SK-N-SH (cell line): Measurements from ENCODE around the gene PCDHGA1. TPM values are rescaled to one million over a fixed set of nuclear protein-coding genes. Genes with fewer than 3 reads are reported as not detected.
A peak's percentile ranks its signal among the peaks of the same experiment; 100 is the strongest.

Experiments used
- CTCF ChIA-PET: fragments of 300-600, 350-600 bp; formaldehyde crosslinking; extraction: SDS; loops from one replicate; lab custom pipeline; 2021; lab: Yijun Ruan, JAX
- POLR2A ChIA-PET: fragments of 350-600 bp; sonication (Branson Sonifier 250); formaldehyde crosslinking; extraction: SDS; loops from one replicate; lab custom pipeline; 2020; ENCODE audit warnings: antibody characterized with exemption, inconsistent platforms; lab: Yijun Ruan, JAX
- DNase-seq: peaks from one replicate; pipeline ENCODE4 v3.0.0; 2012
- H2AFZ ChIP-seq: fragments of 200-600 bp; sonication (generic); 2 replicates; pipeline ENCODE4 v1.8.1; 2016; ENCODE audit warnings: antibody characterized with exemption, mild to moderate bottlenecking, low read depth
- H3F3A ChIP-seq: fragments of 200-600 bp; sonication (generic); replicated peaks from 2 replicates; pipeline ENCODE3; 2016; ENCODE audit warnings: antibody characterized with exemption, mild to moderate bottlenecking; ENCODE audit not compliant: insufficient read depth
- H3K27ac ChIP-seq, 2 experiments: fragments of 200-500 bp in 1 of 2; fragments of 200-600 bp in 1 of 2; sonication (Bioruptor generic) in 1 of 2; sonication (generic), shearing (Covaris generic) in 1 of 2; 2 replicates each; pipeline versions ENCODE4 v1.5.1 to v1.6.1; 2014 to 2016; ENCODE audit warnings: low read depth in 2 of 2, inconsistent platforms in 1 of 2, low read length in 1 of 2, mild to moderate bottlenecking in 1 of 2, mixed read lengths in 1 of 2
- H3K27me3 ChIP-seq: fragments of 200-600 bp; sonication (generic), shearing (Covaris generic); 2 replicates; pipeline ENCODE4 v1.6.1; 2016; ENCODE audit warnings: mixed run types; ENCODE audit not compliant: insufficient read depth
- H3K36me3 ChIP-seq, 2 experiments: fragments of 200-500 bp in 1 of 2; fragments of 200-600 bp in 1 of 2; sonication (Bioruptor generic) in 1 of 2; sonication (generic) in 1 of 2; replicated peaks in 1 of 2; 2 replicates each; pipeline versions ENCODE3 to v1.5.1; 2014 to 2016; ENCODE audit warnings: low read length in 1 of 2, mild to moderate bottlenecking in 1 of 2; ENCODE audit not compliant: insufficient read depth in 2 of 2, control insufficient read depth in 1 of 2
- H3K4me1 ChIP-seq, 2 experiments: fragments of 200-500 bp in 1 of 2; fragments of 200-600 bp in 1 of 2; sonication (Bioruptor generic) in 1 of 2; sonication (generic), shearing (Covaris generic) in 1 of 2; 2 replicates each; pipeline versions ENCODE4 v1.5.1 to v1.6.1; 2014 to 2016; ENCODE audit warnings: low read depth in 1 of 2, low read length in 1 of 2, mixed run types in 1 of 2; ENCODE audit not compliant: insufficient read depth in 2 of 2, control insufficient read depth in 1 of 2
- H3K4me2 ChIP-seq: fragments of 200-600 bp; sonication (generic), shearing (Covaris generic); 2 replicates; pipeline ENCODE4 v1.6.1; 2017; ENCODE audit warnings: mixed run types
- H3K4me3 ChIP-seq, 2 experiments: fragments of 200-500 bp in 1 of 2; fragments of 200-600 bp in 1 of 2; sonication (Bioruptor generic) in 1 of 2; sonication (generic), shearing (Covaris generic) in 1 of 2; 2 replicates each; pipeline versions ENCODE4 v1.5.1 to v1.8.1; 2014 to 2016; ENCODE audit warnings: low read depth in 2 of 2, inconsistent platforms in 1 of 2, low read length in 1 of 2, mild to moderate bottlenecking in 1 of 2, mixed read lengths in 1 of 2, moderate library complexity in 1 of 2
- H3K79me2 ChIP-seq: fragments of 200-600 bp; sonication (generic); 2 replicates; pipeline ENCODE4 v1.8.1; 2017; ENCODE audit warnings: mild to moderate bottlenecking; ENCODE audit not compliant: insufficient read depth
- H3K9ac ChIP-seq: fragments of 200-600 bp; sonication (generic); 2 replicates; pipeline ENCODE4 v1.6.1; 2017; ENCODE audit warnings: mixed run types
- H3K9me2 ChIP-seq: fragments of 200-600 bp; sonication (generic); 2 replicates; pipeline ENCODE4 v1.6.1; 2017; ENCODE audit warnings: mixed run types
- H3K9me3 ChIP-seq: fragments of 200-600 bp; sonication (generic); 2 replicates; pipeline ENCODE4 v1.6.1; 2017; ENCODE audit warnings: mixed run types, mild to moderate bottlenecking, moderate library complexity
- H4K20me1 ChIP-seq: fragments of 200-600 bp; sonication (generic); 2 replicates; pipeline ENCODE4 v1.6.1; 2017; ENCODE audit warnings: mild to moderate bottlenecking, mixed run types; ENCODE audit not compliant: insufficient read depth
- CHD2 ChIP-seq: fragments of 150-350 bp; IDR thresholded peaks from 2 replicates; pipeline ENCODE4 v1.6.1; 2018; ENCODE audit warnings: low read length; ENCODE audit not compliant: partially characterized antibody
- CTCF ChIP-seq: fragments of 200-600 bp; sonication (generic); IDR thresholded peaks from 2 replicates; pipeline ENCODE4 v1.6.1; 2017; ENCODE audit warnings: antibody characterized with exemption, mild to moderate bottlenecking, moderate library complexity
- ELF1 ChIP-seq: IDR thresholded peaks from 2 replicates; pipeline ENCODE4 v1.4.0; 2012
- EP300 ChIP-seq, 2 experiments: IDR thresholded peaks; 2 replicates each; pipeline versions ENCODE4 v1.4.0 to v1.6.1; 2012; ENCODE audit warnings: borderline replicate concordance in 1 of 2, low read depth in 1 of 2, low read length in 1 of 2
- FOSL2 ChIP-seq: IDR thresholded peaks from 2 replicates; pipeline ENCODE4 v1.4.0; 2012; ENCODE audit warnings: low read depth, mild to moderate bottlenecking, moderate library complexity, borderline replicate concordance
- GABPA ChIP-seq: IDR thresholded peaks from 2 replicates; pipeline ENCODE4 v1.4.0; 2012; ENCODE audit warnings: low read depth, mild to moderate bottlenecking
- MEF2A ChIP-seq: IDR thresholded peaks from 2 replicates; pipeline ENCODE4 v1.4.0; 2012; ENCODE audit warnings: low read depth, borderline replicate concordance
- NRF1 ChIP-seq: IDR thresholded peaks from 2 replicates; pipeline ENCODE4 v1.6.1; 2012; ENCODE audit warnings: low read depth, mild to moderate bottlenecking, low read length
- PBX3 ChIP-seq: IDR thresholded peaks from 2 replicates; pipeline ENCODE4; 2012
- RAD21 ChIP-seq: IDR thresholded peaks from 2 replicates; pipeline ENCODE4 v1.6.1; 2012; ENCODE audit warnings: mild to moderate bottlenecking, low read length
- REST ChIP-seq: IDR thresholded peaks from 2 replicates; pipeline ENCODE4 v1.6.1; 2012; ENCODE audit warnings: mild to moderate bottlenecking, low read depth, low read length, moderate library complexity
- RFX5 ChIP-seq: IDR thresholded peaks from 2 replicates; pipeline ENCODE4 v1.6.1; 2012; ENCODE audit warnings: mild to moderate bottlenecking, improper control_type of control experiment, low read length
- RXRA ChIP-seq: IDR thresholded peaks from 2 replicates; pipeline ENCODE4 v1.4.0; 2012; ENCODE audit warnings: low read depth, mild to moderate bottlenecking, borderline replicate concordance
- SMC3 ChIP-seq: IDR thresholded peaks from 2 replicates; pipeline ENCODE4 v1.6.1; 2012; ENCODE audit warnings: low read depth, low read length, improper control_type of control experiment
- TAF1 ChIP-seq: IDR thresholded peaks from 2 replicates; pipeline ENCODE4 v1.6.1; 2012; ENCODE audit warnings: low read depth, mild to moderate bottlenecking, low read length, moderate library complexity, borderline replicate concordance
- USF1 ChIP-seq: IDR thresholded peaks from 2 replicates; pipeline ENCODE4 v1.4.0; 2012; ENCODE audit warnings: low read depth, borderline replicate concordance
- ZBTB33 ChIP-seq: IDR thresholded peaks from 2 replicates; pipeline ENCODE4 v1.4.0; 2012; ENCODE audit warnings: low read depth, borderline replicate concordance
- WGBS: methylation state at CpG from one replicate; pipeline ENCODE4 v1.1.6; 2017; ENCODE audit warnings: low lambda C conversion rate; 5-methylcytosine and 5-hydroxymethylcytosine counted together
- polyA plus RNA-seq, 3 experiments: library from polyadenylated mRNA; depleted of rRNA; stranded (reverse); fragments of >200 nt; gene quantifications; 2 replicates each; pipeline ENCODE4 v1.2.3, GENCODE V29; 2012

Gene PCDHGA1
- polyA plus RNA-seq, 1 of the 3 experiments (the other 2 are of a cell fraction), result 1.2 TPM

GRCh38 chr5:141354900-141355469 lies 24.7 kb downstream of the PCDHGA1 start, which contains the start of gene PCDHGA4:
Gene PCDHGA4, plus strand, starts transcription at chr5:141355021. Its CDS starts 87 bp downstream, at chr5:141355108.
- ChIA-PET POLR2A (interaction anchor here (0.7 kb wide), 1 partner anchor 206 kb away, joined by 3 read pairs; no protein-coding TSS in a partner anchor), CTCF (interaction anchor here (0.8 to 1.7 kb wide), 8 partner anchors 122 to 212 kb away, joined by 3 to 8 read pairs (median 4); partner anchors contain the start of gene PCDHB6)
- H3K27ac ChIP-seq, result no peak within 1 kb of the TSS
- H3K36me3 ChIP-seq, result no peaks in the 10 kb centered on the region
- H3K9me2 ChIP-seq, result no peaks in the 10 kb centered on the region
- no peaks in the 10 kb centered on the region for H3K27me3 ChIP-seq
- 0 out of 2 replicates have a peak within 1 kb of the TSS, but pooled peaks have one; percentile 13 for H2AFZ ChIP-seq
- 0 out of 2 replicates have a peak, but pooled peaks have one; percentile 33 for TF ChIP-seq RAD21
- TF ChIP-seq EP300 (IDR thresholded peaks at IDR 0.05; ENCODE audit: borderline replicate concordance in 1 of 2, low read depth in 1 of 2, low read length in 1 of 2), result no peak
- TF ChIP-seq SMC3, result 0 out of 2 replicates have a peak, but pooled peaks have one; percentile 11
- peak; percentile 59 for TF ChIP-seq CTCF
- 50% methylated on average over 23 of the region's 29 CpGs for WGBS
- H4K20me1 ChIP-seq, result no peaks in the 10 kb centered on the region
- DNase-seq, result no peak
- H3K4me1 ChIP-seq, result no peaks in the 10 kb centered on the region
- peak within 1 kb of the TSS in 1 of 2 experiments; percentile 28; a peak in 2 of 4 replicates for H3K4me3 ChIP-seq
- H3K4me2 ChIP-seq, result no peak within 1 kb of the TSS
- no peak within 1 kb of the TSS for H3K9ac ChIP-seq
- H3F3A ChIP-seq, result no peaks in the 10 kb centered on the region
- no peaks in the 10 kb centered on the region for H3K79me2 ChIP-seq
- no peaks in the 10 kb centered on the region; the same call in 1 of the 2 replicates for H3K9me3 ChIP-seq

- no peaks in the 10 kb centered on the region for H3K4me1 ChIP-seq
- no peaks in the 10 kb centered on the region; the same call in 1 of the 2 replicates for H3K9me3 ChIP-seq
- no peak overlapping the region for H3K4me2 ChIP-seq
- H3K79me2 ChIP-seq, result no peaks in the 10 kb centered on the region
- no peaks in the 10 kb centered on the region for H3K27me3 ChIP-seq
- no peak overlapping the region for H3K9ac ChIP-seq
- no peak overlapping the region for H2AFZ ChIP-seq
- WGBS, result 63% methylated on average over 17 of the region's 24 CpGs
- H4K20me1 ChIP-seq, result no peaks in the 10 kb centered on the region
- H3K36me3 ChIP-seq, result no peaks in the 10 kb centered on the region
- H3K27ac ChIP-seq, result no peak overlapping the region
- H3F3A ChIP-seq, result no peaks in the 10 kb centered on the region
- no peak for DNase-seq
- no peaks in the 10 kb centered on the region for H3K9me2 ChIP-seq
- H3K4me3 ChIP-seq, result no peak overlapping the region
- ChIA-PET CTCF (interaction anchor here (0.6 to 1.7 kb wide), 10 partner anchors 8 to 211 kb away, joined by 3 to 8 read pairs (median 4); partner anchors contain the start of gene PCDHB6), POLR2A (no interaction called here)
- no peak for TF ChIP-seq TAF1
- TF ChIP-seq RFX5, result no peak
- TF ChIP-seq REST, result no peak
- no peak for TF ChIP-seq GABPA
- no peak for TF ChIP-seq MEF2A
- TF ChIP-seq RXRA, result no peak
- TF ChIP-seq NRF1, result no peak
- no peak for TF ChIP-seq PBX3
- TF ChIP-seq ELF1, result no peak
- TF ChIP-seq ZBTB33, result no peak
- TF ChIP-seq EP300 (IDR thresholded peaks at IDR 0.05; ENCODE audit: borderline replicate concordance in 1 of 2, low read depth in 1 of 2, low read length in 1 of 2), result no peak
- no peak for TF ChIP-seq CHD2
- no peak for TF ChIP-seq FOSL2
- no peak for TF ChIP-seq USF1
Observed at GRCh38 chr5:141355641-141356040, 25.3 kb downstream of the PCDHGA1 start.
